A549 (cell line): ENCODE results near the gene IL1A. TPM values are rescaled to one million over a fixed set of nuclear protein-coding genes. Genes with fewer than 3 reads are reported as not detected.
A peak's percentile ranks its signal among the peaks of the same experiment; 100 is the strongest.

ENCODE experiments used
- ATAC-seq, 2 experiments: fragments of 200-7000 bp in 1 of 2; fragments of >200 bp in 1 of 2; cut with Nextera tagmentation in 1 of 2; cut with Tn5 transposase in 1 of 2; 3 replicates each; pipeline versions ENCODE4 v1.8.0 to v1.9.1; 2018 to 2020; ENCODE audit warnings: mild to moderate bottlenecking in 1 of 2, moderate library complexity in 1 of 2
- CTCF ChIA-PET: fragments of 300-600 bp; sonication (Branson Sonifier 250); formaldehyde crosslinking; extraction: SDS; loops from one replicate; lab custom pipeline; 2021; ENCODE audit warnings: antibody characterized with exemption, inconsistent platforms; lab: Yijun Ruan, JAX
- POLR2A ChIA-PET: fragments of 350-600 bp; formaldehyde crosslinking; extraction: SDS; loops from one replicate; lab custom pipeline; 2021; ENCODE audit warnings: antibody characterized with exemption, inconsistent platforms; lab: Yijun Ruan, JAX
- DNase-seq, 2 experiments: peaks; one replicate each; pipeline versions ENCODE4 v3.0.0 to v3.0.0-alpha.2; 2011 to 2016; ENCODE audit warnings: low read depth in 1 of 2, low spot score in 1 of 2
- FAIRE-seq: peaks from 2 replicates; lab custom pipeline; 2011; peaks lifted over from hg19 to GRCh38; lab: Jason Lieb, UNC
- H3K27ac ChIP-seq, 2 experiments: fragments of >200 bp; sonication (Bioruptor Twin); formaldehyde crosslinking; 3 replicates each; pipeline ENCODE4 v1.5.1; 2016 to 2017
- H3K4me1 ChIP-seq: fragments of >200 bp; sonication (Bioruptor Twin); formaldehyde crosslinking; 3 replicates; pipeline ENCODE4 v1.6.1; 2016
- H3K4me2 ChIP-seq: fragments of >200 bp; sonication (Bioruptor Twin); formaldehyde crosslinking; 3 replicates; pipeline ENCODE4 v1.6.1; 2016
- H3K4me3 ChIP-seq: fragments of >200 bp; sonication (Bioruptor Twin); formaldehyde crosslinking; 3 replicates; pipeline ENCODE4 v1.5.1; 2016
- H3K9me3 ChIP-seq: fragments of >200 bp; sonication (Bioruptor Twin); formaldehyde crosslinking; 3 replicates; pipeline ENCODE4 v1.6.1; 2016
- ATOH8 ChIP-seq: fragments of 250-450 bp; sonication (Bioruptor Pico); IDR thresholded peaks from 2 replicates; pipeline ENCODE4 v1.5.0; 2020; ENCODE audit warnings: low read depth, mild to moderate bottlenecking, moderate library complexity
- BHLHE40 ChIP-seq: IDR thresholded peaks from 2 replicates; pipeline ENCODE4 v1.6.1; 2012; ENCODE audit warnings: low read depth, low read length, inconsistent platforms
- CBX2 ChIP-seq: fragments of 200-600 bp; sonication (generic); IDR thresholded peaks from 2 replicates; pipeline ENCODE4 v1.6.1; 2016; ENCODE audit warnings: low read depth, mild to moderate bottlenecking, borderline replicate concordance
- CHD2 ChIP-seq: fragments of 150-350 bp; IDR thresholded peaks from 2 replicates; pipeline ENCODE4 v1.6.1; 2014; ENCODE audit warnings: low read length; ENCODE audit not compliant: partially characterized antibody
- E2F6 ChIP-seq: IDR thresholded peaks from 2 replicates; pipeline ENCODE4 v1.6.1; 2012; ENCODE audit warnings: low read depth, borderline replicate concordance
- EHMT2 ChIP-seq: fragments of 200-600 bp; sonication (generic); IDR thresholded peaks from 2 replicates; pipeline ENCODE4 v1.6.1; 2016; ENCODE audit warnings: antibody characterized with exemption, low read depth, mild to moderate bottlenecking, moderate library complexity
- FOXS1 ChIP-seq: fragments of 250-450 bp; sonication (Bioruptor Pico); IDR thresholded peaks from 2 replicates; pipeline ENCODE4 v1.5.0; 2020; ENCODE audit warnings: mild to moderate bottlenecking, moderate library complexity
- HDAC2 ChIP-seq: fragments of 200-600 bp; sonication (generic); IDR thresholded peaks from 2 replicates; pipeline ENCODE4 v1.6.1; 2016
- HOXA7 ChIP-seq: fragments of 250-450 bp; sonication (Bioruptor Pico); IDR thresholded peaks from 2 replicates; pipeline ENCODE4 v1.5.0; 2020; ENCODE audit warnings: mild to moderate bottlenecking, moderate library complexity
- KDM1A ChIP-seq: fragments of 200-600 bp; sonication (generic); IDR thresholded peaks from 2 replicates; pipeline ENCODE4 v1.6.1; 2016; ENCODE audit warnings: low read depth, mild to moderate bottlenecking
- MAFK ChIP-seq: fragments of 450-650 bp; IDR thresholded peaks from 2 replicates; pipeline ENCODE4 v1.6.1; 2014; ENCODE audit not compliant: partially characterized antibody
- NPAS2 ChIP-seq: fragments of 250-450 bp; sonication (Bioruptor Pico); IDR thresholded peaks from 2 replicates; pipeline ENCODE4 v1.8.0; 2022; ENCODE audit warnings: mild to moderate bottlenecking, moderate library complexity, borderline replicate concordance
- NR3C1 ChIP-seq: fragments of >200 bp; sonication (Bioruptor Twin); formaldehyde crosslinking; IDR thresholded peaks from 3 replicates; pipeline ENCODE4 v1.6.1; 2017
- PBX3 ChIP-seq: IDR thresholded peaks from 2 replicates; pipeline ENCODE4 v1.6.1; 2012
- RAD21 ChIP-seq, 2 experiments: fragments of >200 bp in 1 of 2; sonication (Bioruptor Twin) in 1 of 2; formaldehyde crosslinking in 1 of 2; IDR thresholded peaks in 1 of 2; conservative IDR thresholded peaks in 1 of 2; 2 replicates in 1 of 2; 3 replicates in 1 of 2; pipeline ENCODE4 v1.6.1; 2012 to 2018; ENCODE audit warnings: inconsistent platforms in 1 of 2
- REST ChIP-seq: fragments of 200-600 bp; sonication (generic); IDR thresholded peaks from 2 replicates; pipeline ENCODE4 v1.6.1; 2016; ENCODE audit warnings: antibody characterized with exemption, mild to moderate bottlenecking, moderate library complexity
- RFX5 ChIP-seq: fragments of 450-650 bp; IDR thresholded peaks from 2 replicates; pipeline ENCODE4 v1.7.1; 2014; ENCODE audit warnings: antibody characterized with exemption, mild to moderate bottlenecking, moderate library complexity
- RNF2 ChIP-seq: fragments of 200-600 bp; sonication (generic); IDR thresholded peaks from 2 replicates; pipeline ENCODE4 v1.6.1; 2016; ENCODE audit warnings: low read depth, mild to moderate bottlenecking, antibody characterized with exemption, moderate library complexity, borderline replicate concordance
- SMC3 ChIP-seq: fragments of >200 bp; sonication (Bioruptor Twin); formaldehyde crosslinking; IDR thresholded peaks from 3 replicates; pipeline ENCODE4 v1.6.1; 2018; ENCODE audit warnings: inconsistent platforms
- TFCP2L1 ChIP-seq: fragments of 250-450 bp; sonication (Bioruptor Pico); IDR thresholded peaks from 2 replicates; pipeline ENCODE4 v1.5.0; 2021; ENCODE audit warnings: mild to moderate bottlenecking
- USF2 ChIP-seq: fragments of 450-650 bp; IDR thresholded peaks from 2 replicates; pipeline ENCODE4 v1.6.1; 2014; ENCODE audit warnings: antibody characterized with exemption
- ZC3H11A ChIP-seq: fragments of 450-650 bp; IDR thresholded peaks from 2 replicates; pipeline ENCODE4 v1.6.1; 2014; ENCODE audit warnings: antibody characterized with exemption, mild to moderate bottlenecking
- ZFP36 ChIP-seq: fragments of 450-650 bp; IDR thresholded peaks from 2 replicates; pipeline ENCODE4 v1.6.1; 2014; ENCODE audit warnings: borderline replicate concordance; ENCODE audit not compliant: partially characterized antibody
- WGBS: methylation state at CpG from one replicate; pipeline ENCODE4 v1.1.6; 2017; ENCODE audit errors: missing lambda C conversion rate; 5-methylcytosine and 5-hydroxymethylcytosine counted together
- polyA plus RNA-seq, 4 experiments: library from polyadenylated mRNA; depleted of rRNA in 3 of 4; stranded (reverse); fragments of >200 nt; fragmentation: RNase III in 1 of 4; extraction: RNeasy Plus Mini Kit Qiagen cat#74134 plus additional on column Dnase treatment in 1 of 4; gene quantifications; 2 replicates in 3 of 4; 3 replicates in 1 of 4; pipeline ENCODE4 v1.2.3, GENCODE V29; 2011 to 2017

Gene IL1A
- polyA plus RNA-seq, 2 of the 4 experiments (the other 2 are of a cell fraction): 0.25 TPM; not detected in 1

- POLR2A ChIA-PET: no interaction called here
- peak overlapping the region; percentile 75 for H3K4me3 ChIP-seq
- 76% methylated on average over 4 of the region's 4 CpGs for WGBS
- no peak for TF ChIP-seq EHMT2
- no peak for TF ChIP-seq HOXA7 (CRISPR knock-in tag)
- no peak for TF ChIP-seq BHLHE40
- TF ChIP-seq REST: no peak
- TF ChIP-seq TFCP2L1 (CRISPR knock-in tag): no peak
- TF ChIP-seq HDAC2: no peak
- no peak for TF ChIP-seq RAD21 (conservative IDR thresholded peaks at IDR 0.05 in 1 of 2, IDR thresholded peaks at IDR 0.05 in 1 of 2)
- TF ChIP-seq NPAS2 (CRISPR knock-in tag): no peak
- TF ChIP-seq CBX2: no peak
- TF ChIP-seq CHD2: no peak
- no peak for TF ChIP-seq PBX3
- TF ChIP-seq ATOH8 (CRISPR knock-in tag): no peak
- TF ChIP-seq SMC3: no peak
- no peak for TF ChIP-seq ZFP36
- TF ChIP-seq ZC3H11A: no peak
- no peak for TF ChIP-seq FOXS1 (CRISPR knock-in tag)
- TF ChIP-seq, all 56 proteins: peak for 0
- Histone ChIP-seq H3K4me2 (peak overlapping the region; percentile 75), H3K9me3 (no peaks in the 10 kb centered on the region), H3K27ac (peak overlapping the region; percentile 75 to 83), H3K4me1 (peaks cover 29% of the 10 kb centered on the region; the same call in 2 of the 3 replicates)
- DNase-seq (no peak), FAIRE-seq (no peak), ATAC-seq (no peak)
- CTCF ChIA-PET: interaction anchor here (0.8 to 1.0 kb wide), 2 partner anchors 15 to 176 kb away, joined by 3 to 4 read pairs; no protein-coding TSS in a partner anchor
These were observed 19.0 kb downstream of the IL1A start for GRCh38 chr2:112765251-112765650.

- peak; percentile 99 for ATAC-seq
- Histone ChIP-seq H3K4me1 (peaks cover 29% of the 10 kb centered on the region; the same call in 2 of the 3 replicates), H3K27ac (peak within 1 kb of the TSS; percentile 75 to 86), H3K4me2 (peak within 1 kb of the TSS; percentile 77), H3K9me3 (no peaks in the 10 kb centered on the region), H3K4me3 (peak within 1 kb of the TSS; percentile 75)
- 2% methylated on average over 50 of the region's 79 CpGs for WGBS
- POLR2A ChIA-PET: no interaction called here
- peak; percentile 59 for FAIRE-seq
- peak; percentile 96 to 98 for DNase-seq
- CTCF ChIA-PET: interaction anchor here (0.8 to 1.9 kb wide), 3 partner anchors 14 to 177 kb away, joined by 3 to 10 read pairs (median 4); no protein-coding TSS in a partner anchor
- no peak for TF ChIP-seq REST
- TF ChIP-seq RFX5: peak; percentile 36; the same call in 1 of the 2 replicates
- TF ChIP-seq KDM1A: peak; percentile 35; the same call in 1 of the 2 replicates
- TF ChIP-seq RAD21 (conservative IDR thresholded peaks at IDR 0.05 in 1 of 2, IDR thresholded peaks at IDR 0.05 in 1 of 2): no peak
- TF ChIP-seq NR3C1: no peak
- no peak for TF ChIP-seq MAFK
- no peak for TF ChIP-seq RNF2
- peak; percentile 45; the same call in 1 of the 2 replicates for TF ChIP-seq E2F6
- peak; percentile 13; the same call in 1 of the 2 replicates for TF ChIP-seq USF2
These were observed 19.9 kb downstream of the IL1A start, which contains the start of gene CKAP2L for GRCh38 chr2:112764071-112765044. Gene CKAP2L, minus strand, starts transcription at chr2:112764609. Its CDS starts 11 bp downstream, at chr2:112764598.
